GM12865 (cell line): ENCODE results near the gene LAMB4.

Source experiments
- DNase-seq: peaks from one replicate; pipeline ENCODE4 v3.0.0; 2010; ENCODE audit warnings: low read depth
- H3K4me3 ChIP-seq: 2 replicates; pipeline ENCODE4 v1.5.1; 2011; ENCODE audit warnings: mild to moderate bottlenecking, low read depth, low read length, control low read depth
- TF ChIP-seq, protein P1 (sequence below): IDR thresholded peaks from 2 replicates; pipeline ENCODE4 v1.5.1; 2011; ENCODE audit warnings: low read length, control low read depth, low read depth, inconsistent platforms; ENCODE audit not compliant: insufficient read depth; ENCODE audit errors: missing control alignments

The LAMB4 gene

DNA sequence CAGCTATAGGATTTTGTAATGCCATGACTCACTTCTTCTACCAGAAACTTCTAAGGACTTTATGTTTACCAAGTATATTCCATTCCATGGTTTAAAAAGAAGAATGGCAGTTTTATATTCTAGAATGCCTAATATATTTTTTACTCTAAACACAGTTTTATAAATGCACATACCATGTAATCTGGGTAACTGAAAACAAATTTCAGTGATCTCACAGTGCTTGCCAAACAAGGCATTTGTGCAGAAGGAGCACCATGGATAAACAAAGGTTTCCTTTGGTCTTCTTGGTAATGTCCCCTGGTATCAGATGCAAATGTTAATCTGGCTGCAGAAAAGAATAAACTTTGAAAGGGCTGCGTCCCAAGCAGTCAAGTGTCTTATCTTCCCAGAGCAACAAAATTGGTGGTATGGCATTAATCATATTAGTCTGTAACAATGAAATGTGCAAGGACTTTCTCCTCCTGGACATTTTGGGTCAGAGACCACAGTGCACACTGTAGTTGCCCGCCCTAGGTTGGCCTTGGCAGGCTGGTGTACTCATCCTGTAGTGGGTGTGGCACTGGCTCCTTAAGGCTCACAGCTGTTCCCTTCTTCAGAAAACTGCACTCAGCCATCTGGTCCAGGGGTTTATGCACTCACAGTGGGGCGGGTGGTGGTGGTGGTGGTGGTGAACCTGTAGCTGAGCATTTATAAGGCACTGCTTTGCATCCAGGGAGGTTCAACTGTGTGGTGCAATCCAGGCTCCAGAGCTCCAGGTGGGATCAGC is 56.7 kb downstream of the LAMB4 start:
- no peak overlapping the region for H3K4me3 ChIP-seq
- TF ChIP-seq, protein P1, sequence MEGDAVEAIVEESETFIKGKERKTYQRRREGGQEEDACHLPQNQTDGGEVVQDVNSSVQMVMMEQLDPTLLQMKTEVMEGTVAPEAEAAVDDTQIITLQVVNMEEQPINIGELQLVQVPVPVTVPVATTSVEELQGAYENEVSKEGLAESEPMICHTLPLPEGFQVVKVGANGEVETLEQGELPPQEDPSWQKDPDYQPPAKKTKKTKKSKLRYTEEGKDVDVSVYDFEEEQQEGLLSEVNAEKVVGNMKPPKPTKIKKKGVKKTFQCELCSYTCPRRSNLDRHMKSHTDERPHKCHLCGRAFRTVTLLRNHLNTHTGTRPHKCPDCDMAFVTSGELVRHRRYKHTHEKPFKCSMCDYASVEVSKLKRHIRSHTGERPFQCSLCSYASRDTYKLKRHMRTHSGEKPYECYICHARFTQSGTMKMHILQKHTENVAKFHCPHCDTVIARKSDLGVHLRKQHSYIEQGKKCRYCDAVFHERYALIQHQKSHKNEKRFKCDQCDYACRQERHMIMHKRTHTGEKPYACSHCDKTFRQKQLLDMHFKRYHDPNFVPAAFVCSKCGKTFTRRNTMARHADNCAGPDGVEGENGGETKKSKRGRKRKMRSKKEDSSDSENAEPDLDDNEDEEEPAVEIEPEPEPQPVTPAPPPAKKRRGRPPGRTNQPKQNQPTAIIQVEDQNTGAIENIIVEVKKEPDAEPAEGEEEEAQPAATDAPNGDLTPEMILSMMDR: no peak
- DNase-seq: no peak

DNA sequence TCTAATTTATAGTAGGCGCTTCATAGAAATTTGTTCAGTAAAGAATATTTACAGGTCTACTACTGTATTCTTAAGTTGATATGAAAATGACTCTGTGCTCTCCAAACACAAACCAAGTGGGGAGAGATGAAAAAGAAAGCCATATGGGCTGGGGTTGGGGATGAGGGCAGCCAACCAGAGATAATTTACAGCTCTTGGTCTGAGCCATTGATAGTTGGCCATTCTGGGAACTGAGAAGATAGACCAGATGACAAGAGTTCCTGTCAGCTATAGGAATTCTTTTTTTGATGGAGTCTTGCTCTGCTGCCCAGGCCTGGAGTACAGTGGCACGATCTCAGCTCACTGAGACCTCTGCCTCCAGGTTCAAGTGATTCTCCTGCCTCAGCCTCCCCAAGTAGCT is 57.4 kb downstream of the LAMB4 start:
- no peak overlapping the region for H3K4me3 ChIP-seq
- TF ChIP-seq, protein P1: no peak
- no peak for DNase-seq

DNA sequence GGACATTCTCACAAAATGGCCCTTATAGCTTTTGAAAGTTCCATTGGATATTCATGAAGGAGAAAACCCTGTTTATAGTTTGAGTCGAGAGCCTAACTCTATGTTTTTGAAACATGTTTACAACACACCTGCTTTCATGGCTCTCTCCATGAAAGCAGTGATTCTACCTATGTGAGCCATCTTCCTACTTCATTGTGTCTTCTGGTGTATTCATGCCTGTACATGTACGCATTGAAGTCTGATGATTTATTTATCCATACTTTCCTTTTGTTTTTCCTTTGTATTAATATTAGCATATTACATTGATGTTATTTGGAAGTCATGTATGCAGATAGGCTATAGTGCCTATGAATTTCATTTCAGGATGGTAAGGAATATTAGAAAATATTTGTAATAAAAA is 58.0 kb downstream of the LAMB4 start:
- DNase-seq: no peak
- no peak overlapping the region for H3K4me3 ChIP-seq
- TF ChIP-seq, protein P1: no peak

DNA sequence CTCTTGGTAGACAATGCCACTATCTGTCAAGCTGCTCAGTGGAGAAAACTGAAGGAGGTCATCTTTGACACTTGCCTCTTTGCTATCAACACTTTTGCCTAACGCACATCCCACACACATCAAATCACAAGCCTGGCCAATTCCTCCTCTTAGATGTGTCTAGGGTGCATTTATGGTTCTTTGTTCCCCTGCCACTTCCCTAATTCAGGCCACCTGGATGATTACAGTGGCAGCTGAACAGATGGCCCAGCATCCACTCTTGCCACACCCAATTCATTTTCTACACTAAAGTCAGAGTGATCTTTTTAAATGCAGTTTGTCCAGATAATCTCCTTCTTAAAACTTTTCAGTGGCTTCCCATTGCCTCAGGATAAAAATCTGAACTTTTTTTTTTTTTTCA is 58.6 kb downstream of the LAMB4 start:
- no peak overlapping the region for H3K4me3 ChIP-seq
- no peak for DNase-seq
- TF ChIP-seq, protein P1: no peak

DNA sequence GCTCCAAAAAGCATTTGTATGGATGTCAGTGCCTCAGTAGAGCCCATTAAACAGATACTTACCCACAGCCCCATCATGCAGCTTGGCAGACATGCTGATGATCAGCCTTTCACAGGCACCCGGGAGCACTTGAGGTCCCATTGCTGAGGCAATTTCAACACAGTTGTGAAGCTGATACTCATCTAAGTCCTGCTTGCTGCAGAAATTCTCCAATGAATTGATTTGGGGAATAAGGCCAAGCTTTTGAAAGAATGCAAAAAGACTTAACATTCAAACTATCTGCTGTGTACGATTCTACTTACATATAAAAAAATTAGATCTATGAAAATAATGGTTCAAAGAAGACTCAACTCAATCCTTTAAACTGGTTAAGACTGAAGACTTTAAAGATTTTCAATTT is 60.5 kb downstream of the LAMB4 start:
- DNase-seq: no peak
- H3K4me3 ChIP-seq: no peak overlapping the region
- TF ChIP-seq, protein P1: no peak

DNA sequence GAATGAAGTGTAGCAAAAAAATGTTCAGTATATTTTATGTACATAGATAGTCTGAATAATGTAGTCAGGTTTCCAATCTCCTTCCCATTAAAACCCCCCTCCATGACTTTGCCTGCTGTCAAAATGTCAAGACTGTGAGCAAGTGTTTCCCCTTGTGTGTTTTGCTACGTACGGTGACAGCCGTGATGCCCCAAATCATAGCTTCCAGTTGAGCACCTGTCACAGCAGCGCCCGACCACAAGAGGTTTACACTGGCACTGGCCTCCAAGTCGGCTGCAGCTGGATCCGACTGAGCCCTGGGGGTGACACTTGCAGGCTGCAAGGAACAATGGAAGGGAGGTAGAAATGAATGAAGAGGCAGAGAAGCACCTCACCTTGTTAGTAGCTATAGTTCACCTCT is 62.3 kb downstream of the LAMB4 start:
- no peak for DNase-seq
- no peak overlapping the region for H3K4me3 ChIP-seq
- TF ChIP-seq, protein P1: no peak

DNA sequence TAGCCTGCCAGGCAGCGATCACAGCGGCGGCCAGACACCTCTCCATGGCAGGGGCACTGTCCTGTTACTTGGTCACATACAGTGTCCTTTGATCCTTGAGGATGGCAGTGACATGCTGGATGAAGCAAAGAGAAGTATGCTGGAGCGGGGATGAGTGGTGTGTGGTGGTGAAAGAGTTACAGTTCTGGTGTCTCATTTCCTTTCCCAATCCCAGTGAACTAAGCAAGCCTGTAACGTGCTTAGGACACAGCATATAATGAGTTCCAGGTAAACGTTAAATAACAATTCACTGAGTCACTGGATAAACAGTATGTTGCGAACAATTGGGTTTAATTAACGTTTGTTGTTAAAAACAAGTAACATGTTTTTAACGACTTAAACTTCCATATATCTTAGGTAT is 63.7 kb downstream of the LAMB4 start:
- TF ChIP-seq, protein P1: no peak
- no peak for DNase-seq
- H3K4me3 ChIP-seq: no peak overlapping the region
